ENCODE data around the gene GCG. TPM values are rescaled to one million over a fixed set of nuclear protein-coding genes. Genes with fewer than 3 reads are reported as not detected.

The GCG gene
- total RNA-seq, 1 donor from 2014 or later = not detected

GRCh38 chr2:162182395-162182794, 30.3 kb upstream of the GCG start:
- Histone ChIP-seq H3K4me3 (no peak overlapping the region), H3K27ac (no peak overlapping the region), H3K4me1 (no peaks in the 10 kb centered on the region), H3K9me3 (no peaks in the 10 kb centered on the region), H3K27me3 (ENCODE audit: low read depth) (no peaks in the 10 kb centered on the region), H3K36me3 (no peaks in the 10 kb centered on the region)
- TF ChIP-seq CTCF (IDR thresholded peaks at IDR 0.05) = no peak
- intact Hi-C loops (cut with DNase I) = no loop called here
- ATAC-seq (no peak), DNase-seq (no peak)

- intact Hi-C loops (cut with DNase I) = no loop called here
- DNase-seq = no peak
- H3K9me3 ChIP-seq = no peaks in the 10 kb centered on the region
- no peak for TF ChIP-seq CTCF (IDR thresholded peaks at IDR 0.05)
- no peak for ATAC-seq
- no peaks in the 10 kb centered on the region for H3K27me3 ChIP-seq (ENCODE audit: low read depth)
- no peak overlapping the region for H3K4me3 ChIP-seq
- no peaks in the 10 kb centered on the region for H3K36me3 ChIP-seq
- no peak overlapping the region for H3K27ac ChIP-seq
- H3K4me1 ChIP-seq = no peaks in the 10 kb centered on the region
Observed at GRCh38 chr2:162177301-162177700, 25.3 kb upstream of the GCG start.

GRCh38 chr2:162175714-162176113, 23.7 kb upstream of the GCG start:
- no peak overlapping the region for H3K27ac ChIP-seq
- intact Hi-C loops (cut with DNase I) = no loop called here
- DNase-seq (no peak), ATAC-seq (no peak)
- no peaks in the 10 kb centered on the region for H3K36me3 ChIP-seq
- H3K4me3 ChIP-seq = no peak overlapping the region
- H3K4me1 ChIP-seq = no peaks in the 10 kb centered on the region
- H3K9me3 ChIP-seq = no peaks in the 10 kb centered on the region
- TF ChIP-seq CTCF (IDR thresholded peaks at IDR 0.05) = no peak
- no peaks in the 10 kb centered on the region for H3K27me3 ChIP-seq (ENCODE audit: low read depth)

GRCh38 chr2:162174746-162175145, 22.7 kb upstream of the GCG start:
- intact Hi-C loops (cut with DNase I) = no loop called here
- Histone ChIP-seq H3K27ac (no peak overlapping the region), H3K4me1 (no peaks in the 10 kb centered on the region), H3K4me3 (no peak overlapping the region), H3K36me3 (no peaks in the 10 kb centered on the region), H3K9me3 (no peaks in the 10 kb centered on the region), H3K27me3 (ENCODE audit: low read depth) (no peaks in the 10 kb centered on the region)
- no peak for TF ChIP-seq CTCF (IDR thresholded peaks at IDR 0.05)
- ATAC-seq (no peak), DNase-seq (no peak)

GRCh38 chr2:162172802-162173370, 20.8 kb upstream of the GCG start:
- Histone ChIP-seq H3K4me3 (no peak overlapping the region), H3K4me1 (no peaks in the 10 kb centered on the region), H3K9me3 (no peaks in the 10 kb centered on the region), H3K36me3 (no peaks in the 10 kb centered on the region), H3K27ac (no peak overlapping the region), H3K27me3 (ENCODE audit: low read depth) (no peaks in the 10 kb centered on the region)
- no peak for TF ChIP-seq CTCF (IDR thresholded peaks at IDR 0.05)
- ATAC-seq (no peak), DNase-seq (no peak)
- intact Hi-C loops (cut with DNase I) = no loop called here

- H3K36me3 ChIP-seq = no peaks in the 10 kb centered on the region
- DNase-seq = no peak
- ATAC-seq = no peak
- TF ChIP-seq CTCF (IDR thresholded peaks at IDR 0.05) = no peak
- intact Hi-C loops (cut with DNase I) = no loop called here
- no peaks in the 10 kb centered on the region for H3K4me1 ChIP-seq
- no peak overlapping the region for H3K27ac ChIP-seq
- H3K9me3 ChIP-seq = no peaks in the 10 kb centered on the region
- H3K27me3 ChIP-seq (ENCODE audit: low read depth) = no peaks in the 10 kb centered on the region
- no peak overlapping the region for H3K4me3 ChIP-seq
Observed at GRCh38 chr2:162166745-162167144, 14.7 kb upstream of the GCG start.
